Lower leg skin (tissue), 3 donors: ENCODE results near the gene OBP2B.
"Not testable (repeated sequence)": the region's sequence is repeated elsewhere in the genome, so short reads cannot be mapped to it uniquely, and the experiment has no call there.

Experiments used
- CTCF ChIP-seq, 3 donors: fragments of 450-650 bp; IDR thresholded peaks; one replicate each; pipeline ENCODE4 v1.5.1; 2016; ENCODE audit warnings: antibody characterized with exemption in 3 of 3, mild to moderate bottlenecking in 3 of 3, moderate library complexity in 2 of 3
- POLR2A ChIP-seq, 2 donors: fragments of 450-650 bp; IDR thresholded peaks; one replicate each; pipeline ENCODE4 v1.6.1; 2016 to 2017; ENCODE audit warnings: antibody characterized with exemption in 2 of 2, mild to moderate bottlenecking in 1 of 2, moderate library complexity in 1 of 2

GRCh38 chr9:133231934-133232568, 23.0 kb upstream of the OBP2B start:
- TF ChIP-seq CTCF, POLR2A (IDR thresholded peaks at IDR 0.05): not testable (repeated sequence)
